GM21526 (cell line): ENCODE results near the gene DDX60.
"Not testable (repeated sequence)": the region's sequence is repeated elsewhere in the genome, so short reads cannot be mapped to it uniquely, and the experiment has no call there.

ENCODE experiments used
- ATAC-seq: cut with Tn5 transposase; IDR thresholded peaks from one replicate; pipeline ENCODE4 v1.9.1; 2021; ENCODE audit warnings: moderate library complexity; ENCODE audit not compliant: unreplicated experiment, low FRiP score

The DDX60 gene

DNA sequence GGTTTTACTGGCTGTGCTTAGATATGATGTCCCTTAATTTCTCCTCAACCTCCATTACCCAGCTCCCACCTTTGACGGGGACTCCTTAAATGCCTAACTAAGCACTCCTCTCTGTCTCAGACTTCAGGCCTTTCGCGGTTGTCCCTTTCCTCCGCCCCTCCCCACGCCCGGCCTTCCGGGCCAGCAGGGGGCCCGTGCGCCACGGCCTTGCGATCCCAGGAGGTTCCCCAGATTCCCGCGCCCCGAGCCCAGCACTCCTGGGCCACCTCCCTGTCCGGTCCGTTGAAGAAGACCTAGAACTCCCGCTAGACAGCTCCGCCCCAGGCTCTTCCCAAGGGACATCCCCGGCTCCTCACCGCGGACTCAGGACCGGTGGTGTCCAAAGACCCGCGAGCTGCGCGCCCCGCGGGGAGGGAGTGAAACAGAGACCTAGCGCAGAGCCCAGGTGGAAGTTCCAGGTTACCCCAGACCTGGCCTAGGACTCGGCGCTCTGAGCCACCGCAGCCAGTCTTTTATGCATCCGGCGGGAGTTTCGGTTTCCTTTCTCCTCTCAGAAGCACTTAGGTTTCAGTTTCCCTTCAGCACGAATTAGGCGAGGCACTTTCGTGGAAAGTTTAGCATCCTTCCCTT, at the start of gene DDX60:
Gene DDX60, minus strand, starts transcription at position 487 of the 630 bp plus-strand sequence. CDS start 7,493 bp downstream, outside the sequence.
- peak; percentile 100 for ATAC-seq

GRCh38 chr4:168367065-168367464, 48.5 kb upstream of the DDX60 start:
- no peak for ATAC-seq

DNA sequence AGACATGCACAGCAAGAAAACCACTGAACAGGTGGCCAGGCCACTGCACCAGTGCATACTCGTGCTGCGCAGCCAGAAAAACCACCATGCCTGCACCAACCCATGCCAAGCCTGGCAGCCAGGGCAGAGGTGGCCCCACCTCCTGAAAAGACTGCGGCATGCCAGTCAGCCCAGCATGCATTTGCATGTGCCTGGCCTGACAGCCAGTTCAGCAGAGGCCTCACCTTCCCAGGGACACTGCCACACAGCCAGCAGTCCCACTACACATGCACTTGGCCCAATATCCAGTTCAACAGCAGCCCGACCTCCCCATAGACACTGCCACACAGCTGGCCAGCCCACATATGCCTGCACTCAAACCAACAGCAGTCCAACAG, 43.5 kb upstream of the DDX60 start:
- no peak for ATAC-seq

DNA sequence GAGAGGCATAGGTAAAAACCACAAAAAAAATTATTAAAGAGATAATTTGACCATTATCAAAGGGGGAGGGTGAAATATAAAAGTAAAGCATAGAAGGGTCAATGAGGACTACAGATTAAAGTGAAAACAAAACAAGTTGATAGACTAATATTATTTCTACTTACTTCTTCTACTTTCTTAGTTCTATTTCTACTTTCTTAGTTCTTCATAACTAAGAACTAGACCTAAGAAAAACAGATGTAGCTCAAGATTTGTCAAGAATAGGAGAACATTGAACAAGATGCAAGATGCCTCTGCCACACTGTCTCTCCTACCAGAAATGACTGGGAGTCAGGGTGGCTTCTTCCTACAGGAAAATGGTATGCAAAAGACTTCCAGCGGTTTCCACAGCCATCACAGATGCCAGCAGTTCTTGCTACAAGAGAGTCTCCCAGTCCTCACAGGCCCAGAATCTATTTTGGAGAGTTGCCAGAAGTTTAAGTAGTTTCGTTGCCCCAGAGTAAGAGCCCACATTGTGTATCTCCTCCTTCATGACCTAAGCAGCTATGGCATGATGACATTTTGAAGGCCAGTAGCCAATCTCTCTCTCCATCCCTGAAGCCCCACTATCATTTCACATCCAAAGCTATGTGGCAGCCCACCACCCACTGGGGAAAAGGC, 42.9 kb upstream of the DDX60 start:
- ATAC-seq: no peak

- ATAC-seq: no peak
Measured at GRCh38 chr4:168360271-168360670, 41.7 kb upstream of the DDX60 start.

DNA sequence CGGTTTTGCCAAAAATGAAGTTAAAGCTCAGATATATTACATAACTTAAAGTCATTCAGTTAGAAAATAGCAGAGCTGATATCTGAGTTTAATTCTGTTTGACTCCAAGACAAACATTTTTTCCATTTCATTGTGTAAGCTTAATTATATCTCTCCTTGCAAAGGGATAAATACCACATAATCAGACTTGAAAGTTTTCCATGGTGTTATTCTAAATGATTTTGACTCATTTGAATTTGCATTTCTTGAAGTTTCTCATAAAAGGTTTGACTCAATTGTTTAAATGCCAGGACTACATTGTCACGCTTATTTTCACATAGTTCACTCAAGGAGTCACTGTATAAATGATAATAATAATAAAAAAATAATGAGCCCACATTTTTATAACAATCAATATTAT, 39.4 kb upstream of the DDX60 start:
- no peak for ATAC-seq

DNA sequence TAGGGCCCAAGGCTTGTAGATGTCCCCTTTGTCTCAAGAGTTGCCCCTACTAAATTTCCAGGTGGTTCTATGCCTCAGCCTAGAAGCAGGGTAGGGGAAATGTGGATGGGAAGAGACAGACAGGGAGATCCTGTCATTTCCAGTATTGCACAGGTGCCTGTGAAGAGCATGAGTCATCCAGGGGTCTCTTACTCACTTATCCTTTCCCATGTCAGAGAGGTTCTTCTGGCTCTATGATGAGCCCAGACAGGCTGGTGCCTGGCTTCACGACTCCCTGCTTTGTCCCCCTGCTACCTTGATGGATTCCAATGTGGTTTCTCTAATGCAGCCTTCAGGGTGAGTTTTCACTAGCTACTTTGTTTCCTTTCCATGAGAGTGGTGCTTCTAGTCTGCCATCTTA, 35.2 kb upstream of the DDX60 start:
- no peak for ATAC-seq

- ATAC-seq: no peak
Measured at GRCh38 chr4:168337550-168337940, 19.0 kb upstream of the DDX60 start.

DNA sequence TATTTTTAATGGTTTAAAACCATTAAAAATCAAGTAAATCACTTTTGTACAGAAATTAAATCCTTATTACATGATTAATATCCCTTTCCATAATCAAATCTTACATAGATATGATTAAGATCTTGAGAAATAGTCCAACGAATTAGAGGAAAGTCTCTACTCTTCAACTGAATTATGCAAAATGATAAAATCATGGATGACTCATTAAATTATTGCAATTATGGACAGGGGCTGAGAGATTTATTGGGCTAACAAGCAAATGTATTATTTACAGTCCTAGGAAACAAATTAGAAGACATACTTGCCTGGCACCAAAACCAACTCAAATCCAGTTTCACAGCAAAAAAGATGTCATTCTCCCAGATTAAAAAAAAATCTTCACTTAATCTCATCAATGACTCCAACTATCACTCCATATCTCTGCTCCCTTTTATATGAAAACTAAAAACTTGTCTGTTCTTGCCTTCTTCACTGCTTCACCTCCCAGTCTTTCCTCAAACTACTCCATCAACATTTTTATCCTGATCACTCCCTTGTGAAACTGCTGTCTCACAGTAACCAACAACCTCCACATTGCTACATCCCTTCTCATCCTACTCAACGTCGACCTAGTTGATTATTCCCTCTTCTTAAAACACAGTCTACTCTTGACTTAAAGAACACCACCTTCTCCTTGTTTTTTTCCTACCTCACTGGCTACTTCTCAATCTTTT, 18.4 kb upstream of the DDX60 start:
- no peak for ATAC-seq

GRCh38 chr4:168335621-168336020, 17.1 kb upstream of the DDX60 start:
- ATAC-seq: no peak

- ATAC-seq: no peak
Measured at GRCh38 chr4:168334053-168334452, 15.5 kb upstream of the DDX60 start.

- not testable (repeated sequence) for ATAC-seq
Measured at GRCh38 chr4:168330575-168330974, 12.0 kb upstream of the DDX60 start.

- no peak for ATAC-seq
Measured at GRCh38 chr4:168325591-168325990, 7.0 kb upstream of the DDX60 start.

DNA sequence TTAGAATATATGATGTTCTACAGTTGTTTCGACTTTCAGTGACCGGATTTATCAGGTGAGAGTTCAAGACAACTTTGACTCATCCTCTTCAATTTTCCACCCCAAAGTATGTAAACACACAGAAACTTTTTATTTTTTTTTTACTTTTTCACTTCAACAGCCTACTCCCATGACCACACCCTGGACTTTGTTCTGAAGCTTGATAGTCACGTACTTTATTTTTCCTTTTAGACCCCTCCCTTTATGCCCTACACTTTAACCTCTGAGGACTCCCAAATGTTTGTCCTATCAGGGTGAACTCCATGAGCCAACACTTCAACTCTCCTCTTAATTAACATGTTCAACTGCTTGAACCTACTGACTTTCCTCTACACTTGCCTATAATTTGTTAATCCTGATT, 2.5 kb upstream of the DDX60 start:
- no peak for ATAC-seq

DNA sequence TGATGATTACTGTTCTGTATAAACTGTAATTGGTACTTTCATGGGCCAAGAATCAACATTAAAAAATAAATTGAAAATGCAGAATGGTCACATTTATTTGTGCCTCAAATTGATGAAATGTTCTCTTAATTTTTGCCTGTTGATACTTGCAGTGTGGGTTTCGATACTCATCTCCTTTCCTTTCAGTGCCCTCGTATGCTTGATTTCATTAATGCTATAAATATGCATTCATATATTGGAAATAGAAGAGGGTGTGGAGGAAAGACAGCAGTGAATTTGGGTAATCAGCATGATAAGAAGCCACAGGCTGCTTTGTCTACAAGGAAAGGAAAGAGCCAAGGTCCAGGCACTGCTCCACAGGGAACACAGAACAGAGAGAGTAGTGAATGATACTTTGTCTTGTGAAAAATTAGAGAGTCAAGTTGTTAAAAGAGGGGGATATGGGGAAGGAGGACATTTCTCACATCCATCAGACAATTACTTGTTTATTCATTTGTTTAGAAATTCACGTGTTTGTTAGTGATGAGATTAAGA, 1.0 kb upstream of the DDX60 start:
- ATAC-seq: no peak

GRCh38 chr4:168317621-168318020, 931 bp downstream of the DDX60 start:
- no peak for ATAC-seq

GRCh38 chr4:168309781-168310180, 8.8 kb downstream of the DDX60 start:
- no peak for ATAC-seq

DNA sequence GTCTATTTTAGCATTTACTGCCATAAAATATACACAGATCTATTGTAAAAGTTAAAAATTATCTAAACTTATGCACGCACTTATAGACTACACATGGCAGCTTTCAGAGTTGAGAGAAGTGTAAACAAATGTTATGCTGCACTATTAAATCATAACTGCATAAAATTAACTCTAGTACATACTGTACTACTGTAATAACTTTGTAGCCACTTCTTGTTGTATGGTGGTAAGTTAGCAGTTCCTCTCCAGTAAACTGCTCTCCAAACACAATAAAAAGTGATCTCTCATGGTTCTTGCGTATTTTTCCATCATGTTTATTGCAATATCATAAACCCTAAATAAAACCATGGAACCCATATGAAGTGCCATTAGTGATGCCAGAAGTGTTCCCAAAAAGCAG, 9.6 kb downstream of the DDX60 start:
- ATAC-seq: no peak

DNA sequence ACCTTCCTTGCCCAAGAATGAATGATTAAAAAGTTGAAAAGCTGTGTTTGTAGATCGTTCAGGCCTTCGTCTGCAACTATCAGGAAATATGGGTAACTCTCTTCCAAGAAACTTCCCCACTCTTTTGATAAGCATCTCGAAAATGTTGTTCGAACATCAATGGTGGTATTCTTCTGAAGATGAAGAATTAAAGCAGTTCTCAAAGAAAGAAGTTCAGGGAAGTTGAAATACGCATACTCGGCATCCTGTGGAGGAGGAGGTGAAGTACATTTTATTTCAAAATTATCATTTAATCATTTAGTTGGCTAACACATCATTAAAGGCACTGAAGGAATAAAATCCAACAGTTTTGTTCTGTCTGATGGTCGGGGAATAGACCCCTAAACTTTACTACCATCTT, 12.1 kb downstream of the DDX60 start:
- no peak for ATAC-seq

- no peak for ATAC-seq
Measured at GRCh38 chr4:168304744-168305459, 13.7 kb downstream of the DDX60 start.

GRCh38 chr4:168303430-168303829, 15.1 kb downstream of the DDX60 start:
- not testable (repeated sequence) for ATAC-seq
